KMS-11 (cell line): ENCODE measurements around the gene PLA2G2D.

Experiments
- H2AFZ ChIP-seq: fragments of 200-600 bp; sonication (generic); 2 replicates; pipeline ENCODE4 v1.6.1; 2016; ENCODE audit warnings: antibody characterized with exemption, mixed run types, low read depth
- H3K27ac ChIP-seq: fragments of 200-600 bp; sonication (generic); 2 replicates; pipeline ENCODE4 v1.6.1; 2016; ENCODE audit warnings: mild to moderate bottlenecking, mixed run types
- H3K27me3 ChIP-seq: fragments of 200-600 bp; sonication (generic); 2 replicates; pipeline ENCODE4 v1.6.1; 2017; ENCODE audit warnings: mild to moderate bottlenecking, low read depth, mixed run types, moderate library complexity; ENCODE audit not compliant: insufficient read depth
- H3K36me3 ChIP-seq: fragments of 200-600 bp; sonication (generic); 2 replicates; pipeline ENCODE4 v1.6.1; 2017; ENCODE audit warnings: mild to moderate bottlenecking, mixed run types; ENCODE audit not compliant: insufficient read depth
- H3K4me1 ChIP-seq: fragments of 200-600 bp; sonication (generic); 2 replicates; pipeline ENCODE4 v1.6.1; 2016; ENCODE audit warnings: mild to moderate bottlenecking, low read depth, mixed run types; ENCODE audit not compliant: poor library complexity, severe bottlenecking
- H3K4me2 ChIP-seq: fragments of 200-600 bp; sonication (generic); 2 replicates; pipeline ENCODE4 v1.7.0; 2016; ENCODE audit warnings: mild to moderate bottlenecking, mixed run types
- H3K4me3 ChIP-seq: fragments of 200-600 bp; sonication (generic); IDR thresholded peaks from 2 replicates; pipeline ENCODE4 v1.6.1; 2017; ENCODE audit warnings: low read depth, low read length, mixed read lengths; ENCODE audit not compliant: insufficient read depth
- H3K79me2 ChIP-seq: fragments of 200-600 bp; sonication (generic); 2 replicates; pipeline ENCODE4 v1.6.1; 2016; ENCODE audit warnings: low read depth, mixed run types; ENCODE audit not compliant: insufficient read depth
- H3K9ac ChIP-seq: fragments of 200-600 bp; sonication (generic); 2 replicates; pipeline ENCODE4 v1.6.1; 2016; ENCODE audit warnings: mild to moderate bottlenecking, mixed run types
- H4K20me1 ChIP-seq: fragments of 200-600 bp; sonication (generic); 2 replicates; pipeline ENCODE4 v1.6.1; 2016; ENCODE audit warnings: mild to moderate bottlenecking, mixed run types; ENCODE audit not compliant: insufficient read depth
- CTCF ChIP-seq: fragments of 200-600 bp; sonication (generic); conservative IDR thresholded peaks from 2 replicates; pipeline ENCODE4 v1.6.1; 2017; ENCODE audit warnings: low read depth, mild to moderate bottlenecking, antibody characterized with exemption, low read length, moderate library complexity, mixed read lengths

The PLA2G2D gene

GRCh38 chr1:20078711-20079110 is 40.6 kb downstream of the PLA2G2D start:
- no peak overlapping the region for H3K4me2 ChIP-seq
- H3K9ac ChIP-seq = no peak overlapping the region
- no peak overlapping the region for H3K27ac ChIP-seq
- H2AFZ ChIP-seq = no peak overlapping the region
- no peaks in the 10 kb centered on the region for H3K36me3 ChIP-seq
- H3K4me1 ChIP-seq = no peaks in the 10 kb centered on the region
- TF ChIP-seq CTCF = no peak
- H4K20me1 ChIP-seq = no peaks in the 10 kb centered on the region
- no peaks in the 10 kb centered on the region for H3K79me2 ChIP-seq
- H3K27me3 ChIP-seq = peaks cover 50% of the 10 kb centered on the region
- H3K4me3 ChIP-seq = no peak overlapping the region

DNA sequence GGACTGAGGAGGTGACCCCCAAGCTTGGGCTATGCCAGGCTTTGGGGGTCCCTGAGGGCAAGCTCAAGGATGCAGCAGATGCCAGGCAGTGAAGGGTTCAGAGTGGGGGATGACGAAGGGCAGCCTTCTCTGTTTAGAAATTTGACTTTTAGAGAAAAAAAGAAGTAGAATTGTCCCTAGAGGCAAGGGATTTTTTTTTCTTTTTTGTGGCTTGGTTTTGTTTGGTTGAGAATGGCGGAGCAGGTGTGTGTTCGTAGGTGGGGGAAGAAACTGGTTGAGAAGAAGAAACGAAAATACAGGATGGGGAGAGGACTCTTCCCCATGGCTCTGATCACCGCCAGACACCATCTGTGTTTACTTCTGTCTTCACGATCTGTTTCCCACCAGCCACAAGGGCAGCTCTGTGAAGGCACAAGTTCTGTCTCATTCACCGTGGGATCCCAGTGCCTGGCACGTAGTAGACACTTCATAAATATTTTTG is 41.1 kb downstream of the PLA2G2D start:
- no peaks in the 10 kb centered on the region for H3K79me2 ChIP-seq
- no peak overlapping the region for H3K4me2 ChIP-seq
- H3K27ac ChIP-seq = no peak overlapping the region
- no peak for TF ChIP-seq CTCF
- no peak overlapping the region for H2AFZ ChIP-seq
- no peaks in the 10 kb centered on the region for H3K4me1 ChIP-seq
- H4K20me1 ChIP-seq = no peaks in the 10 kb centered on the region
- H3K4me3 ChIP-seq = no peak overlapping the region
- no peak overlapping the region for H3K9ac ChIP-seq
- no peaks in the 10 kb centered on the region for H3K36me3 ChIP-seq
- H3K27me3 ChIP-seq = peaks cover 51% of the 10 kb centered on the region

GRCh38 chr1:20076710-20077461 is 42.5 kb downstream of the PLA2G2D start:
- Histone ChIP-seq H3K4me2 (no peak overlapping the region), H2AFZ (no peak overlapping the region), H3K9ac (no peak overlapping the region), H3K4me3 (no peak overlapping the region), H3K36me3 (no peaks in the 10 kb centered on the region), H3K27ac (no peak overlapping the region), H4K20me1 (no peaks in the 10 kb centered on the region), H3K79me2 (no peaks in the 10 kb centered on the region), H3K27me3 (peaks cover 53% of the 10 kb centered on the region), H3K4me1 (no peaks in the 10 kb centered on the region)
- TF ChIP-seq CTCF = no peak

DNA sequence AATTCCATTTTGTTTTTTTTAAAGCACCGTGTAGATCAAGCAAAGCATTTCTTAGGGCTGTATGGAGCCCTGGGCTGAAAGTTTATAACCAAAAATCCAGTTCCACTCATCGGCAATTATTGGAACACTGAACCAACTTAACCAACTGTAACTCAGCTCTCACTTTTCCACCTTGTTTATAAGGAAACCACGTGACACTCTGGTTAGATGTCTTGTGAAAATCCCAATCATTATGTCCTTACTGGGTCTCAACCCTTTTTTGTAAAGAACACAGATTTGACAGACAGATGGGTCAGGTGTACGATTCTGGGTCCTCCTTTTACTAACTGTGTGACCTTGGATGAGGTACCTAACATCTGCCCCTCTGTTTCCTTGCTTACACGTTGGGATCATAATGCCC is 43.1 kb downstream of the PLA2G2D start:
- Histone ChIP-seq H3K4me3 (no peak overlapping the region), H3K36me3 (no peaks in the 10 kb centered on the region), H3K4me2 (no peak overlapping the region), H3K9ac (no peak overlapping the region), H3K27me3 (peaks cover 60% of the 10 kb centered on the region), H3K79me2 (no peaks in the 10 kb centered on the region), H2AFZ (no peak overlapping the region), H3K27ac (no peak overlapping the region), H4K20me1 (no peaks in the 10 kb centered on the region), H3K4me1 (no peaks in the 10 kb centered on the region)
- TF ChIP-seq CTCF = no peak
